ENCODE results near the gene RNLS.

RNLS gene

DNA sequence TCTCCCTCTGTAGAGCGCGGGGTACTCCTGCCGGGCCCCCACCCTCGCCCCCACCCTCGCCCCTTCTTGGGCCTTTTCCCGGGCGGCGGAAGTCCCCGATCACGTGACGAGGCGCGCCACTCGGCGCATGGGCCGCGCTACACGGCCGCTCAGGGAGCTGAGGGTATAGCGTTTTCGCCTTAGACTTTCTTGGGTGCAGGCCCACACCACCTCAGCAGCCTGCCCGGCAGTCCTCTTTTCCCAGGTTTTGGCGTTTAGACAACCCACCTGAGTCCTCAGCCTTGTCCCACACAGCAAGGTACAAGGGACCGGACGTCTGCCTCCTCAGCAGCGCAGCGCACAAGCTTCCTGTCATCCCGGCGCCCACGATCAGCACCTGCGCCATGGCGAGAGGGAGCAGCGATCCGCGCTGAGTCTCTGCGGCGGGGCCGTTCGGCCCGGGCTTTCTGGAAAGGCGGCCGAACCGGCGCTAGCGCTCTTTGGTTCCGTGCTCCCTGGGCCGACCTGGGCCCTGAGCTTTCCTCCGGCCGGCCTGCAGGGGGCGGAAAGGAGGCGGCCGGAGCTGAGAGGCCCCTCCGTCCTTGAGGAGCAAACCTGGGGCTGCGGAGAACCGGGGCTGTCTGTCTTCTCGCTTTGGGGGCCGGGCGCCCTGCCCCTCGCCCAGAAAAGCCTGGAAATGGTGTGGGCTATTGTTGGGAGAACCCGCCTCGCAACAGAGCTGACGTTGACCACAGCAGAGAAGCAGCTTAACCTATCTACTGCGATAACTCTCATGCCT, at the start of gene RNLS:
TSS of gene RNLS (minus strand) at position 513 of the 778 bp plus-strand sequence.
- H3K9me3 Mint-ChIP-seq, result peaks cover 6 to 8% of the 10 kb centered on the region in 2 donors
- H3K27me3 Mint-ChIP-seq, result peaks cover 5% of the 10 kb centered on the region
- peaks cover 16% of the 10 kb centered on the region for H3K4me1 Mint-ChIP-seq
- peak; percentile 73 to 81 for DNase-seq
- ATAC-seq, result peak; percentile 95
- H3K4me3 Mint-ChIP-seq, result peak within 1 kb of the TSS; percentile 94 to 96
- H3K27ac Mint-ChIP-seq, result peak within 1 kb of the TSS; percentile 97 to 99

DNA sequence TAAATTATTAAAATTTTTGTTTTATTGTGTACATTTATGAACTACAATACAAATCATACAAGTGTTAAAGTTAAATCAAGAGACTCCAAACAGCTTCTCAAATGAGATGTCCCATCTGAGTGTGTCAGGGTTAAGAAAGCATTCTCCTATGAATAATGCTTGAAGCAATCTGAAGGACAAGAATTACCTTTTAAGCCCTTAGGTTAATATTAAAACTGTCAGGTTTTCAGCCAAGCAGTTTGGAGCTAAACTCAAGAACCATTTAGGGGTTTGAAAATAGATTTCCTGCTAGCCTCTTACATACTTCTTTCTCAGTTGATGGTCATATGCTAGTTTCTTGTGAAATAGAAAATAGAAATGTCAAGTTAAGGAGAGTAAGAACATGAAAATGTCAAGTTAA, 41.7 kb upstream of the RNLS start:
- no peak for ATAC-seq

DNA sequence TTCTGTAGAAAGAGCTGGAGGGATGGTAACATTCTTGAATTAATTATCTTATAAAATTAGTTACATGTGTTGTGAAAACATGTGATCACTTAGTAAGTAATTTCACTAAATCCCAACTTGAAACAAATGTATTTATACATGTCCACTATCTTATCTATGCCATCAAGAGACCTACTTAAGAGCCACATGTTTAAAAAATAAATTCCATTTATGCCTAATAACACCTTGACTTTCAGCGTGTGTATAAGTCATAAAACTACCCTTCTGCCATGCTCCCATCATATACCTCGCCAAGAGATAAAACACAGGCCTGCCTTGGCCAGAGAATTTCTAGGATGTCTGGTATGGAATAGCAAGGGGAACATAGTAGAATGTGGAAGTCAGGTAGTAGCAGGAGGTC, 40.7 kb upstream of the RNLS start:
- Mint-ChIP-seq H3K27ac (no peak overlapping the region), H3K27me3 (no peaks in the 10 kb centered on the region), H3K4me1 (no peaks in the 10 kb centered on the region), H3K4me3 (no peak overlapping the region), H3K9me3 (peaks cover 0 to 4% of the 10 kb centered on the region in 2 donors)
- no peak for DNase-seq
- ATAC-seq, result no peak

More for the DNA sequence above, 41.7 kb upstream of the RNLS start:
- DNase-seq, result no peak
- Mint-ChIP-seq H3K4me1 (no peaks in the 10 kb centered on the region), H3K27me3 (no peaks in the 10 kb centered on the region), H3K4me3 (no peak overlapping the region), H3K27ac (no peak overlapping the region), H3K9me3 (peaks cover 0 to 4% of the 10 kb centered on the region in 2 donors)

DNA sequence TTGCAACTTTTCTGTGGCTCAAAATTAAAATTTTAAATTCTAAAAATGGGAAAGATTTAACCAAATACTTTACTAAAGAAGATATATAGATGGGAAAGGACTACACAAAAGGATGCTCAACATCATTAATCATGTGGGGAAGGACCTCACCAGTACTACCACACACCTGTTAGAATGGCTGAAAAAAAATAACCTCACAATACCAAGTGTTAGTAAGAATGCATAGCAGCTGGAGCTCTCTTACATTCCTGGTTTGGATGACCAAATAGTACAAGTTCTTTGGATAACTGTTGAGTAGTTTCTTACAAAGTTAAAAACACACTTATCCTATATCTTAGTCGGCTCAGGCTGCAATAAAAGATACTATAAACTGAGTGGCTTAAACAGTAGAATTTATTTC, 37.3 kb upstream of the RNLS start:
- Mint-ChIP-seq H3K27ac (no peak overlapping the region), H3K4me1 (no peaks in the 10 kb centered on the region), H3K27me3 (no peaks in the 10 kb centered on the region), H3K9me3 (no peaks in the 10 kb centered on the region), H3K4me3 (no peak overlapping the region)
- DNase-seq, result no peak
- no peak for ATAC-seq

DNA sequence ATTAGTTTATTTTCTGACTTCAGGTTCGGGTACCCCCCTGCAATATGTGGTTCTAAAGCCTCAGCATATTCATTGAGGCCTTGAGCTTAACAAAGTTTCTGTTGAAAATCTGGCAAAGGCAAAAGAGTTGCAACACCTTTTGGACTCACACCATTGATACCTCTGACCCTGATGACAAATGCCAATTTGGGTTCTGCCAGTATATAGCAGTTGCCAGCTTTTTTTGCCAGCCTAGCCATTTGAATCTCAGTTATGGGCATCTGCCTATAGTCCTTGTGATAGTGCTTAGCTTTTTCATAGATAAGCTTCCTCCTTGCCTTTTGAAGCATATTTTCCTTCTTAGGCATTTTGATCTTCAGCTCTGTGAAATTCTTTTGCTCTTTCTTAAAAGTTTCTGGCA, 35.4 kb upstream of the RNLS start:
- H3K27me3 Mint-ChIP-seq, result no peaks in the 10 kb centered on the region
- H3K4me3 Mint-ChIP-seq, result no peak overlapping the region
- no peaks in the 10 kb centered on the region for H3K4me1 Mint-ChIP-seq
- DNase-seq (no peak), ATAC-seq (no peak)
- H3K27ac Mint-ChIP-seq, result no peak overlapping the region
- H3K9me3 Mint-ChIP-seq, result no peaks in the 10 kb centered on the region

DNA sequence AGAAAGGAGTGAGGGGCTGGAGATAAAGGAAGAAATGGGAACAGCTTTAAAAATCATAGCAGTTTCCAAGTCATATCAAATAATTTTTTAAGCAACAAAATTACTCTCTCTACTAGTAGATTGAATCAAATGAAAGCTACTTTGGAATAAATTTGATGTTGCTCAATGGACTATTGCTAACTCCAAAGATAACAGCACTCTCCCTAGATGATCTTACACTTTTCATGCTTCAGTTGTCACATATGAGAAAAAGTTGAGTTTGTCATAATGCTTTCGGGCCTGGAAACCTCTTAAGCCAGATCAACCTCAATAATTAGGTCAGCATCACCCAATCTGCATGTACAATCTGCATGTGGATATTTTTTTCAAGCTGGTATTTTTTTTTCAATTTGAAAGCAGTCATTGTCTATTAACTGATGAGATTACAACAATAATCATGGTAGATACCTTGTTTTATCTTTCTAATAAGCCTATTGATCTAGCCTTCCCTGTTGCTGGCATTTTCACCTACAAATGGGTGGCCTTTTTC, 34.7 kb upstream of the RNLS start:
- ATAC-seq (no peak), DNase-seq (no peak)
- Mint-ChIP-seq H3K27me3 (no peaks in the 10 kb centered on the region), H3K9me3 (no peaks in the 10 kb centered on the region), H3K4me3 (no peak overlapping the region), H3K4me1 (no peaks in the 10 kb centered on the region), H3K27ac (no peak overlapping the region)

DNA sequence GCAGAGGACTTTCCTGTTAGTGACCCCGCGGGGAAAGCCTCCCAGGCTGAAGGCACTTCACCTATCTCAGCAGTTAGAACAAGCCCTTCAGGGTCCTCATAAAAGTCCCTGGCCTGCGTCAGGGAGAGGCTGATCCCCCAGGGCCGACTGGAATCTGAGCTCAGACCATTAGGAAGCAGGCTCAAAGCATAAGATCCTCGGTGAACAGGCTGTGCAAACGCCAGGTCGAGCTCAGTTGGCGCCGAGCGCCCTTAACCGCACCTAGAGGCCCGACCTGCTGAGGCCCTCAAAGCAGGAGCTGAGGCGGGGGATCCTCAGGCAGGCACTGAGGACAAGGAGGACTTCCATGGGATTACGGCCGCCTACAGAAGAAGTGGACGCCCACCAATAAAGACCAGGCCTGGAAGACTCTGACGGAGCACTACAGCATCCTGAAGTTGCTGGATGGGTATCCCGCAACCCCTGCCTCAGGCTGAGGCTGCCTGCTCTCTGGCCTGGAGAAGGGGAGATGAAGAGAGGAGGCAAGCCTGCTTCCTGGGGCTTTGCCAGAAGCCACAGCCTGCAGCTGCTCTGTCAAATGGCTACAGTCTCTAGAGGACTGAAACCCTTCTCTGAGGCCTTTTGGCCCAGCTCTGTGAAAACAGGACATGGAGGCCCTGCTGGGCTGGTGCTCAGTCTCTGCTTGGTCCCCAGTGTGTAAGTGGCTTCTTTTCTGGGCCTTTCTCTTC, 33.3 kb upstream of the RNLS start:
- H3K4me1 Mint-ChIP-seq, result no peaks in the 10 kb centered on the region
- H3K27ac Mint-ChIP-seq, result peak overlapping the region in 1 of 2 donors; percentile 35
- DNase-seq (no peak), ATAC-seq (no peak)
- no peak overlapping the region for H3K4me3 Mint-ChIP-seq
- H3K27me3 Mint-ChIP-seq, result peaks cover under 1% of the 10 kb centered on the region
- H3K9me3 Mint-ChIP-seq, result no peaks in the 10 kb centered on the region

DNA sequence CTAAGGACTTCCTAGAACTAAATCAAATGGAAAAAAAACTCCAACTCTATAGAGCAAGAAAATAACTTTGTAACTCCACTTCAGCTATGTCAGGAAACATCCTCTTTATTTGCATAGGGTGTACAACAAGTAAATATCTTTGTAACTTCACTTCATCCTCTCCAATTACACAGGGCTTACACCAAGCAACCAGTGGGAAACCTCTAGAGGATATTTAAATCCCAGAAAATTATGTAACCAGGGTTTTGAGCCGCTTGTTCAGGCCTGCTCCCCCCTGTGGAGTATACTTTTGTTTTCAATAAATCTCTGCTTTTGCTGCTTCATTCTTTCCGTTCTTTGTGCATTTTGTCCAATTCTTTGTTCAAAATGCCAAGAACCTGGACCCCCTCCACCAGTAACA, 25.7 kb upstream of the RNLS start:
- H3K4me1 Mint-ChIP-seq, result no peaks in the 10 kb centered on the region
- no peak overlapping the region for H3K4me3 Mint-ChIP-seq
- no peak overlapping the region for H3K27ac Mint-ChIP-seq
- ATAC-seq (no peak), DNase-seq (no peak)
- peaks cover 5% of the 10 kb centered on the region for H3K27me3 Mint-ChIP-seq
- no peaks in the 10 kb centered on the region for H3K9me3 Mint-ChIP-seq

DNA sequence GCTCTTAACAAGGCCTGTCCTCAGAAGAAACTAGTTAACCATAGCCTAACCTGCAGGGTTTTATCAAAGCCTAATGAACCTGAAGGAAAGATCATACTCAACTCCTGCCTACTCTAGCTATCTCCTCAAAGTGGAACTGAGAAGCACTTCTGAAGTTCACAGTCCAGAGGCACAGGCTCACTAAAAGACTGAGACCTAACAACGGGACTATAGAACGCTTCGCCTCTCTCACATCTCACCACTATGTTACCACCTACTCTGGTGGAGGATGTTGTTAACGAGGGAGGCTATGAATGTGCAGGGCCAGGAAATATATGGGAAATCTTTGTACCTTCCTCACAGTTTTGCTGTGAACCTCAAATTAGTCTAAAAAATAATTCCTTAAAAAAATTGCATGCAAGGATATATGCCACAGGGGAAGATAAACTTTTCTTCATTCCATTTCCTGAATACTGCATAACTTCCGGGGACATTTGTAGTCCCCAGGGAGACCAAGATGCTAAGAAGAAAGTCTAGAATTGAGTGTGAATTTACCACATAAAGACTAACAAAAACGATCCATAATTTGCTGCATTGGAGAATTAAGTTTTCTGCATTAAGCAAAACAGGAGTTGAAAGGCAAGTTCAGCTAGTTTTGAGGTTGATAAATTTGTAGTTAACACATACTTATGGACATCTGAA, 25.1 kb upstream of the RNLS start:
- H3K27ac Mint-ChIP-seq, result no peak overlapping the region
- no peak for ATAC-seq
- no peaks in the 10 kb centered on the region for H3K9me3 Mint-ChIP-seq
- no peaks in the 10 kb centered on the region for H3K4me1 Mint-ChIP-seq
- DNase-seq, result no peak
- no peak overlapping the region for H3K4me3 Mint-ChIP-seq
- peaks cover 5% of the 10 kb centered on the region for H3K27me3 Mint-ChIP-seq

DNA sequence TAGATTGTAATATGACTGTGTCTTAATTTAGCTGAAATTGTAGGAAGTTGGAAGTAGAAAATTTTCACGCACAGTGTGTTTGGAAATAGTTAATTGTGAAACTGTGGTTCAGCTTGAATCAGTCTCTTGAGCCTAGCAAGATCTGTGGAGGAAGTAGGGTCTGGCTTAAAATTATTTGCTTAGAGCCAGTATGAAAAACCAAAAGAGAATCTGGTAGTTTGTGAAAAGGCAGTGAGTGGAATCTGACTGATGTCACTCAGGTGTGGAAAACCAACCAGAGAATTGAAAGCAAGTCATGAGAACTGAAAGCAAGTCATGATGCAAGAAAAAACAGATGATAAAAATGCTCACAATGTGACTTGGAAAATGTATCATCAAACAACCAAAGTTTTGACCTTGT, 14.9 kb upstream of the RNLS start:
- Mint-ChIP-seq H3K27me3 (no peaks in the 10 kb centered on the region), H3K9me3 (peaks cover 0 to 7% of the 10 kb centered on the region in 2 donors), H3K27ac (no peak overlapping the region), H3K4me3 (no peak overlapping the region), H3K4me1 (peaks cover 10% of the 10 kb centered on the region)
- ATAC-seq (peak; percentile 71), DNase-seq (no peak)

DNA sequence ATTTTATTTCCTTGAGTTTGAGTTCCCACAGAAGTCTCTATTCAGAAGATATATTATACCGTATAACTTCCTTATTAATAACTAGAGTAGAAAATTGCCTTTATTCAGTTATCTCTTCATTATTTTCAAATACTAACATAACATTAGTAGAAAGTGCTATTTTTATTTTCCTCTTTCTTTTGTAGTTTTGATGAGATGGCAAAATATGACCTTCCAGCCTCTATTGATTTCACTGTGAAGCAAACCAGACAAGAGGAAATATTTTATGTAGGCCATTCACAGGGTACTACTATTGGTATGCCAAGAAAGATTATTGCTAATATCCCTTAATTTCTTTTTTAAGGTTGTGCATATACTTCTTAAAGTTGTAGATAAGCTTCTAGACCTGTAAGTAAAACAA, 11.4 kb upstream of the RNLS start:
- DNase-seq, result no peak
- H3K4me1 Mint-ChIP-seq, result peaks cover 10% of the 10 kb centered on the region
- H3K9me3 Mint-ChIP-seq, result no peaks in the 10 kb centered on the region
- H3K27me3 Mint-ChIP-seq, result no peaks in the 10 kb centered on the region
- ATAC-seq, result no peak
- no peak overlapping the region for H3K27ac Mint-ChIP-seq
- H3K4me3 Mint-ChIP-seq, result no peak overlapping the region

DNA sequence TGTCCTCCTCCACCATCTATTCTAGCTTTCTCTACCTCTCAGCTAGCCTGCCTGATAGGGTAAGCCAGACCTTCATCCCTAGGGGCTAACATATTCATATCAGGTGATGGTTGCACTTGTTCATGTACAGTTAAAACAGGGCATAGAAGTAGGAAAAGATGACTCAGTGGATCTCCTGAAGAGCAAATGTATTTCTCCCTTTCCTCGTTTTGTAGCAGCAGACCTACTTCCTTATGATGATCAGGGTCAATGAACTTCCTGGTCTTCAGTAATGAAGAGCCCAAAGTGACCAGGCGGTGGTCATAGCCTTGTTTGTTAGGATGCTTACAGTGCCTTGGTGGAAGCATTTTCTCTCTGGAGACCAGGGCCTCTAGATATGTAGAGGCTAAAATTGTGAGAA, 9.8 kb upstream of the RNLS start:
- Mint-ChIP-seq H3K27ac (no peak overlapping the region), H3K9me3 (no peaks in the 10 kb centered on the region), H3K4me1 (peaks cover 4% of the 10 kb centered on the region), H3K4me3 (no peak overlapping the region), H3K27me3 (no peaks in the 10 kb centered on the region)
- ATAC-seq, result no peak
- DNase-seq, result no peak

DNA sequence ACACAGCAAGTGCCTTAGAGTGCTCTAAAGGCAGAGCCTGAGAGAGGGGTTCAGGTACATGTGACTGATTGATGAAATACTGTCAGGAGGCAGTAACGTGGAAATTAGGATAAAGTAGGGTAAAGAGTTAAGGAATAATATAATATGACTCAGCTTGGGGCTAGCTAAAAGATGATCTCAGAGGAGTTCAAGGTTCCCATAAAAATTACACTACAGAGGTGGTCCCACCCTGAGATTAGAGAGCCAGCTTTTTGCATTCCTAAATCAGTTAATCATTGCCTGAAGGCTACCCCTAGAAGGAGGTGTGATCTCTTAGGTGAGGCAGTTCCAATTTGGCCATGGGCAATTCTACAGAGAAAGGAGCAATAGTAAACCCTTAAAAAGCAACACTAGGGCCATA, 9.3 kb upstream of the RNLS start:
- H3K4me1 Mint-ChIP-seq, result no peaks in the 10 kb centered on the region
- H3K27me3 Mint-ChIP-seq, result no peaks in the 10 kb centered on the region
- no peak overlapping the region for H3K4me3 Mint-ChIP-seq
- DNase-seq, result no peak
- H3K9me3 Mint-ChIP-seq, result no peaks in the 10 kb centered on the region
- ATAC-seq, result no peak
- no peak overlapping the region for H3K27ac Mint-ChIP-seq

DNA sequence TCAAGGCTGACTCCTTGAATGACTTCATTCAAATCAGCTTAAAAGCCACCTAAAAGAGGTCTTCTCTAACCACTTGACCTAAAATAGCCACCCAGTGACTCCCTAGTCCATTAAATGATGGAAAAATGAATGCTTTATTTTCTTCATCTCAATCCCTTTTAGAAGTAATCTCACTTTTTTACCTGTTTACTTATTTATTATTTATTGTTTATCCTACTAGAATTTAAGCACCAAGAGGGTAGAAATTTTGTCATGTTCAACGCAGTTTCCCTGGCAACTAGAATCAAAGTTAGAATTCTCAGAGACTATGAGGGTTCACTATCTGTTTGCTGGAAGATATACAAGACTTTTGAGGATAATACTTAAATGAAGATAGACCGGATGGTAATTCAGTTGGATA, 3.3 kb upstream of the RNLS start, which contains the start of gene LIPJ:
TSS of gene LIPJ (plus strand) at position 301 of the 400 bp plus-strand sequence. CDS start 3,926 bp downstream, outside the sequence.
- peaks cover 16% of the 10 kb centered on the region for H3K4me1 Mint-ChIP-seq
- DNase-seq (no peak), ATAC-seq (no peak)
- H3K4me3 Mint-ChIP-seq, result no peak within 1 kb of the TSS
- peaks cover 6 to 8% of the 10 kb centered on the region in 2 donors for H3K9me3 Mint-ChIP-seq
- peaks cover 5% of the 10 kb centered on the region for H3K27me3 Mint-ChIP-seq
- no peak within 1 kb of the TSS for H3K27ac Mint-ChIP-seq

DNA sequence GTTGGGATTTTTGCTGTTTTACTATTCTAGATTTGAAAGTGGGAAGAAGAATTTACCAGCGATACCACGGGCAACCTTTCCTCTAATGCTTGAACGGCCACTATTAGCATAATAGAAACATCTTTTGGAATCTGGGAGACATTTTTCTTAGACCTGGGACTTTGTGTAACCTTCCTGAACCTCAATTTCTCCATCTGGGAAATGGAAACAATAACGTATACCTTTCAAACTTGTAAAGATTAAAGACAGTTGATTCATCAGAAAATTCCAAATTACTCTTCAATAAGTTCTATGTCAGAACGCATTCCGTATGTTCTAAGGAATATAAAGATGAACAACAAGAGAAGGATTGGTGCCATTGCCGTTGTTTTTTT, 453 bp upstream of the RNLS start:
- Mint-ChIP-seq H3K9me3 (peaks cover 6 to 8% of the 10 kb centered on the region in 2 donors), H3K27ac (peak overlapping the region; percentile 97 to 99), H3K27me3 (peaks cover 5% of the 10 kb centered on the region), H3K4me3 (peak overlapping the region; percentile 94 to 96), H3K4me1 (peaks cover 16% of the 10 kb centered on the region)
- ATAC-seq, result no peak
- no peak for DNase-seq

DNA sequence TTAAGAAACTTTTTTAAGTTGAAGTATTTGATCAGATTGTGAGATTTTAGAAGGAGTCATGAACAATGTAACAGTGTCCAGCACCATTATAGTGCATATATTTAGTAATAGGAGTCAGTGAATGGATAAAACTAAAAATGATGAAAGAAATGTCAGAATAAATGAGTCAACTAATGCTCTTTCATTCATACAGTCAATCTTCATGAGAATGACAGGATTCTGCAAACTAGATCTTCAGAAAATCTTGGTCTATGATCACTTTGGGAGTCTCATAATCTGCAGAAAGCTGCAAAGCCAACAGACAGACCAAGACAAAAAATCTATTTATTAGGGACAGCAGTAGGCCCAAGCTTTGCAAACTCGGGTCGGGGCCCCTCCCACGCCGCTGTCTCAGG, 710 bp downstream of the RNLS start:
- ATAC-seq (peak; percentile 2), DNase-seq (no peak)
- Mint-ChIP-seq H3K27me3 (peaks cover 5% of the 10 kb centered on the region), H3K27ac (peak overlapping the region; percentile 49 to 99), H3K4me1 (peaks cover 16% of the 10 kb centered on the region), H3K4me3 (peak overlapping the region; percentile 94 to 96), H3K9me3 (peaks cover 6 to 8% of the 10 kb centered on the region in 2 donors)
